PC-3 (cell line): ENCODE measurements around the gene PTPRF.

Source experiments
- EZH2phosphoT487 ChIP-seq: fragments of 300-600 bp; sonication (generic); IDR thresholded peaks from 2 replicates; pipeline ENCODE4 v1.6.1; 2018; ENCODE audit warnings: mild to moderate bottlenecking, antibody characterized with exemption, low read length, borderline replicate concordance
- TF ChIP-seq, protein P1 (sequence below): fragments of 300-600 bp; sonication (generic); conservative IDR thresholded peaks from 2 replicates; pipeline ENCODE4 v1.5.1; 2017; ENCODE audit warnings: antibody characterized with exemption, low read depth, mild to moderate bottlenecking, low read length

DNA sequence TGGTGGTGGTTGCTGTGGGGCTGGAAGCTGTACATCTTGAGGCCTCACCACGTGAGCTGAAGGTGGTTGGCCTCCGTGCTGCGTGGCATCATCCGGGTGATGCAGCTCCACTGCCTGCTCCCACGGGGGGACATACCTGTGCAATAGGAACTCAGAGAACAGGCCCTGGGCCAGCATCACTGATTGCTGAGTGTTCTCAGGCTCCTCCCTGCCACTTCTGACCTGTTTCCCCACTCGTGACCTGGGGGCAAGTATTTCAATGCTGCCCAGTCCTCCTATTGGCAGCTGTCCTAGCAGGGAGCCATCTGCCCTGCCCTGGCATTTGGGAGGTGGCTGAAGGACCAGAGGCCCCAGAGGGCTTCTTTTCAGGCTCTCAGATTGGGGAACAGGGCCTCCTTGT, 26.1 kb downstream of the PTPRF start:
- TF ChIP-seq, protein P1, sequence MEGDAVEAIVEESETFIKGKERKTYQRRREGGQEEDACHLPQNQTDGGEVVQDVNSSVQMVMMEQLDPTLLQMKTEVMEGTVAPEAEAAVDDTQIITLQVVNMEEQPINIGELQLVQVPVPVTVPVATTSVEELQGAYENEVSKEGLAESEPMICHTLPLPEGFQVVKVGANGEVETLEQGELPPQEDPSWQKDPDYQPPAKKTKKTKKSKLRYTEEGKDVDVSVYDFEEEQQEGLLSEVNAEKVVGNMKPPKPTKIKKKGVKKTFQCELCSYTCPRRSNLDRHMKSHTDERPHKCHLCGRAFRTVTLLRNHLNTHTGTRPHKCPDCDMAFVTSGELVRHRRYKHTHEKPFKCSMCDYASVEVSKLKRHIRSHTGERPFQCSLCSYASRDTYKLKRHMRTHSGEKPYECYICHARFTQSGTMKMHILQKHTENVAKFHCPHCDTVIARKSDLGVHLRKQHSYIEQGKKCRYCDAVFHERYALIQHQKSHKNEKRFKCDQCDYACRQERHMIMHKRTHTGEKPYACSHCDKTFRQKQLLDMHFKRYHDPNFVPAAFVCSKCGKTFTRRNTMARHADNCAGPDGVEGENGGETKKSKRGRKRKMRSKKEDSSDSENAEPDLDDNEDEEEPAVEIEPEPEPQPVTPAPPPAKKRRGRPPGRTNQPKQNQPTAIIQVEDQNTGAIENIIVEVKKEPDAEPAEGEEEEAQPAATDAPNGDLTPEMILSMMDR: no peak
- no peak for TF ChIP-seq EZH2phosphoT487
